ENCODE measurements around the gene TTLL8.

- TF ChIP-seq CTCF (IDR thresholded peaks at IDR 0.05; ENCODE audit: low read length) = no peak
- no peak for TF ChIP-seq EZH2 (IDR thresholded peaks at IDR 0.05; ENCODE audit: borderline replicate concordance, low read length)
Observed at GRCh38 chr22:50078246-50078645, 20.1 kb upstream of the TTLL8 start.

Data from OCI-LY1 (cell line).